ENCODE measurements around the gene ITGB1BP1. TPM values are rescaled to one million over a fixed set of nuclear protein-coding genes. Genes with fewer than 3 reads are reported as not detected.

Gene ITGB1BP1
- total and polyA plus RNA-seq, 7 donors = 24.3 to 99.7 (median 56.8) TPM

DNA sequence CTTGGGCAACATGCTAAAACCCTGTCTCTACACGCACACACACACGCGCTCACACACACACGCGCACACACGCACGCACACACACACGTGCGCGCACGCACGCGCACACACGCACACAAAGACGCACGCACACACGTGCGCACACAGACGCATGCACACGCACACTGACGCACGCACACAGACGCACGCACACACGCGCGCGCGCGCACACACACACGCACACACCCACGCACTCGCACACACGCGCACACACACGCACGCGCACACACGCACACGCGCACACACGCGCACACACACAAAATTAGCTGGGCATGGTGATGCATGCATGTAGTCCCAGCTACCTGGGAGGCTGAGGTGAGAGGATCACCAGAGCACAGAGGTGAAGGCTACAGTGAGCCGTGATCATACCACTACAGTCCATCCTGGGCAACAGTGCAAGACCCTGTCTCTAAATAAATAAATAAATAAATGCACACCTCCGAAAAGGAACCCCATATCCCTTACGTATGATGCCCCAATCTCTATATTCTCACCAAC, 42.9 kb upstream of the ITGB1BP1 start:
- Histone ChIP-seq H3K4me1 (peaks cover 0 to 9% (median 6%) of the 10 kb centered on the region in 4 donors), H3K4me3 (no peak overlapping the region), H3K9me3 (no peaks in the 10 kb centered on the region), H3K36me3 (peaks cover 0 to 32% (median 1%) of the 10 kb centered on the region in 4 donors), H3K27me3 (no peaks in the 10 kb centered on the region), H3K27ac (no peak overlapping the region)
- intact Hi-C loops (cut with DNase I) = no loop called here
- TF ChIP-seq, protein P1, sequence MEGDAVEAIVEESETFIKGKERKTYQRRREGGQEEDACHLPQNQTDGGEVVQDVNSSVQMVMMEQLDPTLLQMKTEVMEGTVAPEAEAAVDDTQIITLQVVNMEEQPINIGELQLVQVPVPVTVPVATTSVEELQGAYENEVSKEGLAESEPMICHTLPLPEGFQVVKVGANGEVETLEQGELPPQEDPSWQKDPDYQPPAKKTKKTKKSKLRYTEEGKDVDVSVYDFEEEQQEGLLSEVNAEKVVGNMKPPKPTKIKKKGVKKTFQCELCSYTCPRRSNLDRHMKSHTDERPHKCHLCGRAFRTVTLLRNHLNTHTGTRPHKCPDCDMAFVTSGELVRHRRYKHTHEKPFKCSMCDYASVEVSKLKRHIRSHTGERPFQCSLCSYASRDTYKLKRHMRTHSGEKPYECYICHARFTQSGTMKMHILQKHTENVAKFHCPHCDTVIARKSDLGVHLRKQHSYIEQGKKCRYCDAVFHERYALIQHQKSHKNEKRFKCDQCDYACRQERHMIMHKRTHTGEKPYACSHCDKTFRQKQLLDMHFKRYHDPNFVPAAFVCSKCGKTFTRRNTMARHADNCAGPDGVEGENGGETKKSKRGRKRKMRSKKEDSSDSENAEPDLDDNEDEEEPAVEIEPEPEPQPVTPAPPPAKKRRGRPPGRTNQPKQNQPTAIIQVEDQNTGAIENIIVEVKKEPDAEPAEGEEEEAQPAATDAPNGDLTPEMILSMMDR (IDR thresholded peaks at IDR 0.05) = no peak
- no peak for TF ChIP-seq POLR2AphosphoS5 (IDR thresholded peaks at IDR 0.05)
- TF ChIP-seq POLR2A (IDR thresholded peaks at IDR 0.05) = no peak
- no peak for TF ChIP-seq EP300 (IDR thresholded peaks at IDR 0.05)
- WGBS, 2 donors = 86 to 87% methylated on average over 43 to 46 of the region's 46 CpGs
- DNase-seq = no peak

DNA sequence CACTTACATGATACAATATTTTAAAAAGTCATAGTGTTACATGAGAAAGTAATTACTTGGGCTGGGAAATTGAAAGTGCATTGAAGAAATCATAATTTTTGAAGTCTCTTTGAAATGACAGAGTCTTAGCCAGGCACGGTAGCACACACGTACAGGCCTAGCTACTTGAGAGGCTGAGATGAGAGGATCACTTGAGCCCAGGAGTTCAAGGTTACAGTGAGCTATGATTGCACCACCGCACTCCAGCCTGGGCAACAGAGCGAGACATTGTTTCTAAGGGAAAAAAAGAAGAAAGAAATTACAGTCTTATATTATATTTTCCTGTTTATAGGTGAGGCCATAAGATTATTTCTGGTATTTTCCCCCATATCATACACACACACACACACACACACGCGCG, 41.8 kb upstream of the ITGB1BP1 start:
- Histone ChIP-seq H3K4me3 (no peak overlapping the region), H3K4me1 (peaks cover 0 to 9% (median 6%) of the 10 kb centered on the region in 4 donors), H3K36me3 (peaks cover 0 to 42% (median 3%) of the 10 kb centered on the region in 4 donors), H3K27me3 (no peaks in the 10 kb centered on the region), H3K9me3 (no peaks in the 10 kb centered on the region), H3K27ac (no peak overlapping the region)
- intact Hi-C loops (cut with DNase I) = no loop called here
- no peak for DNase-seq
- 84 to 90% methylated on average over 7 of the region's 7 CpGs for WGBS, 2 donors
- TF ChIP-seq, protein P1 (IDR thresholded peaks at IDR 0.05) = no peak
- TF ChIP-seq EP300 (IDR thresholded peaks at IDR 0.05) (no peak), POLR2A (IDR thresholded peaks at IDR 0.05) (no peak), POLR2AphosphoS5 (IDR thresholded peaks at IDR 0.05) (no peak)

DNA sequence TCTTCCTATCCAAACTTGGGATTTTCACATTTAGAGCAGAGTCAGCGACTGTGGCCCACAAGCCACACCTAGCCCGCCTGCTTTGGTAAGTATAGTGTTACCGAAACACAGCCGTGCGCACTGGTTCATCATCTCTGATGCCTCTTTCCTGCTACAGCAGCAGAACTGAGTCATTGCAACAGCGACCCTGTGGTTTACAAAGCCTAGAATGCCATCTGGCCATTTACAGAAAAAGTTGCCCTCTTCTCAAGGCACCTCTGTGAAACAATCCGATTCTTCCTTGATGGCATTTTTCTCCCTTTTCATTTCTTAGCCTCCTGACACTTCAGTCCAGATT, 40.3 kb upstream of the ITGB1BP1 start:
- Histone ChIP-seq H3K4me3 (no peak overlapping the region), H3K9me3 (no peaks in the 10 kb centered on the region), H3K36me3 (peaks cover 0 to 52% (median 3%) of the 10 kb centered on the region in 4 donors), H3K4me1 (peaks cover 0 to 9% (median 6%) of the 10 kb centered on the region in 4 donors), H3K27ac (no peak overlapping the region), H3K27me3 (no peaks in the 10 kb centered on the region)
- no peak for TF ChIP-seq POLR2AphosphoS5 (IDR thresholded peaks at IDR 0.05)
- no peak for TF ChIP-seq POLR2A (IDR thresholded peaks at IDR 0.05)
- TF ChIP-seq, protein P1 (IDR thresholded peaks at IDR 0.05) = no peak
- TF ChIP-seq EP300 (IDR thresholded peaks at IDR 0.05) = no peak
- WGBS, 2 donors = 72 to 80% methylated on average over 7 of the region's 7 CpGs
- intact Hi-C loops (cut with DNase I) = no loop called here
- no peak for DNase-seq

DNA sequence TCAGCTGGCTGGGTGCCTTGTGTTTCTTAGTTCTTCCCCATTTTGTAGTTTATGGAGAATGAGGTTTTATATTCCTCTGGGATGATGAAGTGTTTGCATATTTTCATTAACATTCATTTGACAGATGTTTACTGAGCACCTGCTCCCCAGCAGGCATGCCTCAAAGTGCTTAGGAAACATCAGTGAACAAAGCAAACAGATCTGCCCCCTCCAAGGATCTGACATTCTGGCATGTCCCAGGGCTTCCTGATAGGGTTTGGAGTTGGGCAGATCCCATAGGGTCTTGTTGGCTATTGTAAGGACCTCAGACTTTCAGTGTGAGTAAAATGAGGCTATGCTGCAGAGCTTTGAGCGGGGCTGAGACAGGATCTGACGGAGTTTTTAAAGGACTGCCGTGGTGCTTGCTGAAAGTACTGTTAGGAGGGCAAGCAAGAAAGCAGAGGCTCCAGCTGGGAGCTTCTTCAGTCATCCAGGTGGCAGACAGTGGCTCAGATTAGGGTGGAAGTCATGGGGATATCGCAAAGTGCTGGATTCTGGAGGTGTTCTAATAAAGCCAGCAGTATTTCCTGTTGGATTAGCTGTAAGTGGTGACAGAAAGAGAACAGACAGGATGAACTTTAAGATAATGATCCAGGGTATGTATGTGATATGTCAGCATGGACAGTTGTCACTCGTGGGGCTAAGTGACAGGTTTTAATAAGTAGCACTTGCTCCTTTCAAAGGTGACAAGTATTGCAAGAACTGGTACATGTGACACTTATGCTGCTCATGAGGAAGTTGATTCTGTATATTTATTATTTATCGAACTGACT, 39.8 kb upstream of the ITGB1BP1 start:
- Histone ChIP-seq H3K4me1 (peaks cover 0 to 9% (median 6%) of the 10 kb centered on the region in 4 donors), H3K9me3 (no peaks in the 10 kb centered on the region), H3K36me3 (peaks cover 0 to 52% (median 4%) of the 10 kb centered on the region in 4 donors), H3K27ac (peak overlapping the region in 2 of 4 donors; percentile 11 to 29), H3K4me3 (no peak overlapping the region), H3K27me3 (no peaks in the 10 kb centered on the region)
- no peak for DNase-seq
- WGBS, 2 donors = 87 to 88% methylated on average over 6 of the region's 6 CpGs
- intact Hi-C loops (cut with DNase I) = no loop called here
- TF ChIP-seq POLR2A (IDR thresholded peaks at IDR 0.05) = no peak
- TF ChIP-seq POLR2AphosphoS5 (IDR thresholded peaks at IDR 0.05) = no peak
- no peak for TF ChIP-seq EP300 (IDR thresholded peaks at IDR 0.05)
- TF ChIP-seq, protein P1 (IDR thresholded peaks at IDR 0.05) = no peak

Data from sigmoid colon (tissue), 7 donors.